Dermis blood vessel endothelial cell (primary cell): ENCODE results near the gene RHCE. TPM values are rescaled to one million over a fixed set of nuclear protein-coding genes. Genes with fewer than 3 reads are reported as not detected.
"Not testable (repeated sequence)": the region's sequence is repeated elsewhere in the genome, so short reads cannot be mapped to it uniquely, and the experiment has no call there.

Experiments used
- DNase-seq: peaks from one replicate; pipeline ENCODE4 v3.0.0; 2010
- total RNA-seq: library from RNA; depleted of rRNA; stranded (reverse); fragments of >200 nt; gene quantifications from 2 replicates; pipeline ENCODE4 v1.2.3, GENCODE V29; 2014

Gene RHCE
- total RNA-seq, result 0.34 and 0.93 TPM in 2 replicates

DNA sequence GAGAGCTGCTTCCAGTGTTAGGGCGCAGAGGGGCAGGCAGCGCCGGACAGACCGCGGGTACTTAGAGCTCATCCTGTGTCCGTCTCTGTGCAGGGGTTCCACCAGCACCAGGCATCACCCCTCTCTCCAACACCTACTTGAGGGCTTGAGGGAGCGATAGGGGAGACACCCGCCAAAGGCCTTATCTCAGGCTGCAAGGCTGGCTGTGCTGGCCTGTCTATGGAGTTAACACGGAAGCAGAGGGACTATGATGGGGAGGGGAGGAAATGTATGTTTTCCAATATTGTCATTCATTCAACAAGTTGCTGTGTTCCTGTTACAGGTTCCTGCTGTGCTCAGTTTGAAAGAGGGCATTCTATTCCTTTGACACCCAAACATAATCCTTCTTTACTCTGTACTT lies at the start of gene RHCE:
TSS of gene RHCE (minus strand) at position 111 of the 400 bp plus-strand sequence. CDS start at position 72, 39 bp downstream.
- DNase-seq, result not testable (repeated sequence)

DNA sequence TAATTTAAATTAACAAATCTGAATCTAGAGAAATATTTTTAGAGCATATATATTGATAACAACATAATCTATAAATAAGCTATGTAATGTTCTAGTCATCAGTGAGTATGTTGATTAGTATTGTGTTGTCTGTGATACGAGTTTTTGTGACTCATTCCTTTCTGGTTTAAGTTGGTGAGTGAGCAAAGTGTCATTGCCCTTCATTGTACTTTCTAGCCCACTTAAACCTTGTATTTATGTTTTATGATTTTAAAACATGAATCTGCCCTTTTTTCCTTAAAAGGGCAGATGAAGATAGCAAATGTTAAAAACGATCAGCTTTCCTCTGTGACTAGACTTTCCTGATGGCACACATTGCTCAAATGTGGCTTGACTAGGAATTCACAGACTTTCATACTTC lies 48.6 kb upstream of the RHCE start:
- peak; percentile 81 for DNase-seq

DNA sequence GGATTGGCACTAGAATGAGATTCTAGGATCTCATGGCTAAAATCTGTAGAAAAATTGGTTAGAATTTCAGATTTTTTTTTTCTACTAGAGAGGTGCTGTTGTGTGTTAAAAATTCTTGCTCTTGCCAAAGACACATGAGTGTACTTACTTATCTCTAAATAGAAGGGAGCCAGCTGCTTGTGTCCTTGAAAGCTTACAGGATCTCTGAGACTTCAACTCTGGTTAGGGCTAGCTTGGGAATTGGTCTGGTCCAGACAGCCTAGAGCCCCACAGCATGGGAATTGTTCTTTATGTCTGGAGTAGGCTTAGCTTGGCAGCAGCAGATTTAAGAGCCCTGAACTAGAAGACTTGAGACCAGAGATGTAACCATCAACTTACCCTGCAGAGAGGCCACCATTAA lies 47.4 kb upstream of the RHCE start:
- no peak for DNase-seq

DNA sequence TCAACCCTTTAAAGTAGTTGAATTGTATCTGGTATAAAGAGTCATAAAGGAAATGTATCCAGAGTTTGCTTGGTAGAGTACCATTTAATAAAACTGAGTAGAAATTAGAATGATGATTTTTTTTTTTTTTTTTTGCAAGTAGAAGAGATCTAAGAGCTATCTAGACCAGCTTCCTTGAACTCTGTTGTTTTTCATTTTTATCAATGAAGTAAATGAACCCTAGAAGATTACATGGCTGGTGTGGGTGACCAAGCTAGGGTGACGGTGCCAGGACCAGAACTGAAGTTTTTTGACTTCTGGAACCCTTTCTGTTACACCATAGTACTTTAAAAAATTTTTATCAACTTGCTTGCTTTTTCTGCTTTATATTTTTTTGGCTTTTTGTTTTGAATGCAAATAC lies 47.0 kb upstream of the RHCE start:
- no peak for DNase-seq

DNA sequence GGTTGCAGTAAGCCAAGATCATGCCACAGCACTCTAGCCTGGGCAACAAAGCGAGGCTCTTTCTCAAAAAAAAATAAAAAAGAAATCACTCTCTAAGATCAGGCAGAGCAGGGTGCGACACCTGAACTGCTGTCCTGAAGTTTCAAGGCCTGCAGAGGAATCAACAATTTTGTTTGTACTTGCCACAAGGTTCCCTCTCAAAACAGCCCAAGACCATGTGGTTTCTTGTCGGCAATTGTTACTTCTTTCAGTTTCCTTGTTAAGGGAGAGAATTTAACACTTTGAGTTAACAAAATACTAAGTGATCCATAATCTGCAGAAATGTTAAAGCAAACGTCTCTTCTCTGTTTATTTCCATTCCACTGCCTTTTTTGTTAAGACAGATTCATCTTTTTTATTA lies 46.6 kb upstream of the RHCE start:
- DNase-seq, result no peak

DNA sequence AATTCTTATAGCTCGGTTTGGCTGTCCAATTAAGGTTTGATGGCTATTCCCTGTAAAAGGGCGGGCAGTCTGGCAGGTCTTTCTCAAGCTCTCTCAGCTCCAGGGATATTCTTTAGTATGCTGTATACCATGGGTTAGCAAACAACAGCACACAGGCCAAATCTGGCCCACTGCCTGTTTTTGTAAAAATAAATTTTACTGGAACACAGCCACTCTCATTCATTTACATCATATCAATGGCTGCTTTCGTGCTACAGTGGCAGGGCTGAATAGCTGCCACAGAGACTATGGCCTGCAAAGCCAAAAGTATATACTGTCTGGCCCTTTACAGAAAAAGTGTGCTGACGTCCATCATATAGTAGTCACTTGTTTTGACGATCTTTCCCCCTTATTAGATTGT lies 42.1 kb upstream of the RHCE start:
- no peak for DNase-seq

DNA sequence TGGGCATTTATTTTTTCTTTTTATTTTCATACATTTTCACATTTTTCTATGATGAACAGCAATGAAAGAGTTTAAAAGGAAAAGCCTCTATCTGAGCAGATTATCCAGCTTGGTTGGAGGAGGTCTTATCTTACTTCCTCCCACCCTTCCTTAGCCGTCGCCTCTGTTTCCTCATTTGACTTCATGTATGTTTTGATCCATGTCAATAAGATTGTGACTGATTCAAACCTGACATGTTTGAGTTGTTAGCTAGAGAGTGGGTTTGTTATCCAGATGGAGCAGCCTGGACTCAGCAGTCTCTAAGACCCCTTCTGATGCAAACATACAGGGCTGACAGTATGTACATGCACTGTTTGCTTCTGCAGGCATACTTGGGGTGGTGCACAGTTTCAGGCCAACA lies 41.2 kb upstream of the RHCE start:
- peak; percentile 66 for DNase-seq

DNA sequence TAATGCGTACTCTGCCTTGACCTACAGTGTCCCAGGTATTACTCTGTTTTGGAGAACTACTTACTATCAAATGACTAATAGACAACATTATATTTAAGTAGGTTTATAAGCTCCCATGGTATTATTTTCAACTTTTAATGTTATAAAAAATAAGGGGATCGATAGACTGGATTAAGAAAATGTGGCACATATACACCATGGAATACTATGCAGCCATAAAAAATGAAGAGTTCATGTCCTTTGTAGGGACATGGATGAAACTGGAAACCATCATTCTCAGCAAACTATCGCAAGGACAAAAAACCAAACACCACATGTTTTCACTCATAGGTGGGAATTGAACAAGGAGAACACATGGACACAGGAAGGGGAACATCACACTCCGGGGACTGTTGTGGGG lies 40.2 kb upstream of the RHCE start:
- DNase-seq, result not testable (repeated sequence)

DNA sequence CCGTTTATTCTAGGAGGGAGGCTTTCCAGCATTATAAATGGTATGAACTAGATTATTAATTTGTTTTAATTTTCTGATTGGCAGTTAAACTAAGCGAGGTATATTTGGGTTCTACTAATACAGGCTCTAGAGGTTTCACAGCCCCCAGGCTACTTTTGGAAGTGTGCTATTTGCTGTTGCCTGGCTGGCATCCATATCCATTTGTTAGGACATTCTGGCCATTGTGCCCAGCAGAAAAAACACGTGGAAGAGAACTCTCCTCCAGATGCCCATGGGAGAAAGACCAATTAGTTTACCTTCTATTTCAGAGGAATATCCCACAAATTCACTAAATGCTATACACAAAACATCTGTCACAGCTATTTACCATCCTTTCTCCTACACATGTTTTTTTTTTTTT lies 39.4 kb upstream of the RHCE start:
- no peak for DNase-seq

DNA sequence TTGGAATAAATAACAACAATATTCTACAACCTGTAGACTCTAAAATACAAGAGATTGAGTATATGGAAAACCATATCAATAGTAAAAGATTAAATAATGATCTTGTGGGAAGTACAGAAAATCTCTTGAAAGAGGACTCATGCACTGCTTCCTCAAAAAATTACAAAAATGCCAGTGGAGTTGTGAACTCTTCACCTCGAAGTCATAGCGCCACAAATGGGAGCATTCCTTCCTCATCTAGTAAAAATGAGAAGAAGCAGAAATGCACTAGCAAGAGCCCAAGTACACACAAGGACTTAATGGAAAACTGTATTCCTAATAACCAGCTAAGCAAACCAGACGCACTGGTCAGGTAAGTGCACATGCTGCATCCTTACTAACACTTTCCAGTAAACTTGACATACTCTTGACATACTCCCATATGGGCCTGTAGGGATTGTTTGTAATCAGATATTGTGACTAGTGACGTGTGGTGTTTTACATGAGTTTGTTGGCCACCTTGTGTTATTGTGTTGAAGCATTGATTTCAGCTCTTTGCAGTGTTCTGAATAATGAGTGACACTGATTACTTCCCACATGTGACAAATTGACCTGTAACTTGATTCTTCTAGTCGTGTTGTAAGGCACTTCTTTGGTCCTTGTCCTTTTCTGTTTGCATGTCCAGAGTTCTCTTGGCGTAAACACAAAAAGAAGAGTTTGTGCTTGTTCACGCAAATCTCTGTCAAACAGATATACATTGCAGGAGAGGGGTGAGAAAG lies 38.1 kb upstream of the RHCE start:
- no peak for DNase-seq

DNA sequence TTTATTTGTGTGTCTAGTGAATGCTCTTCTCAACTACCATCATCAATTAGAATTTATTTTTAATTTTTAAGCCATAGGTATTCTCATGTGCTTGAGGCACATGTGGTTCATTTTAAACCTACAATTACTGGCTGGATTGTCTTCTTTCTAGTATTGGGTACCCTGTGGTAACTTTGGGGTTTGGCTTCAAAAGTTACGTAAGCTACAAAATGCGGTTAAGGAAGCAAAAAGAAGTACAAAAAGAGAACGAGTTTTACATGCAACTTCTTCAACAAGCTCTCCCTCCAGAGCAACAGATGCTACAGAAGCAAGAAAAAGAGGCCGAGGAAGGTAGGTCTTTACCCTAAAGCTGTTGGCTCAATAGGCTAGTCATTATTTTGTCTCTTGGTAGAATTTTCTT lies 35.9 kb upstream of the RHCE start:
- DNase-seq, result no peak

DNA sequence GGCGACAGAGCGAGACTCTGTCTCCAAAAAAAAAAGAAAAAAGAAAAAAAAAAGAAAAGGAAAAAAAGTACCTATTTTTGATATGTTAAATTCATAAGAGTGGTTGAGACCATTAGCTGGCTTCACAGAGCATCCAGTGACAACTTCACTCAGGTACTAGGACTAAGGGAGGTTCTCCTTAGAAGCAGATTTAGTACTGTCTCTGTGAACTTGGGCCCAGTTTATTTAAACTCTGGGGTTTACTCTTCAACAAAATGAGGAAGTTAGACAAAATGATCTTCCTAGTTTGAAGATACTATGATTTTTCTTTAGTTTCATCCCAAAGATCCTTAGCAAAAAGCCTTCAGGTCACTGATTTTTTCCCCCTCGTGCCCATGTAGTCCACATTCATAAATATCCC lies 31.3 kb upstream of the RHCE start:
- DNase-seq, result no peak

DNA sequence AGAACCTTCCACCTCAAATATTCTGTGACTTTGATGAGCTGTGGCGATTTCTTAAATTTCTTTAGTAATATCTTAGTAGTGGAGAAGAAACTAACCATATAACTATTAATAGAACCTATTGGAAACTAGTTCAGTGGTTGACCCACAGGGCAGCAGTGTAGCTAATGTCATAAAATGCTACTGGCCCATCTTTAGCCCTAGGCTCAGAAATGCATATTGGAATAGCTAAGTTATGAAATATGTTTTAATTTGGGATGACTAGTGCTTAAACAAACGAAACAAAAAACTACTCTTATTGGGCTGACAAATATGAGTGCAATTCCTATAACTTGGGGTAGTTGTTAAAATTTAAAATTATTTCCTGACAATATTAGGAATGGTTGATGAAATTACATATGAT lies 30.3 kb upstream of the RHCE start:
- no peak for DNase-seq

DNA sequence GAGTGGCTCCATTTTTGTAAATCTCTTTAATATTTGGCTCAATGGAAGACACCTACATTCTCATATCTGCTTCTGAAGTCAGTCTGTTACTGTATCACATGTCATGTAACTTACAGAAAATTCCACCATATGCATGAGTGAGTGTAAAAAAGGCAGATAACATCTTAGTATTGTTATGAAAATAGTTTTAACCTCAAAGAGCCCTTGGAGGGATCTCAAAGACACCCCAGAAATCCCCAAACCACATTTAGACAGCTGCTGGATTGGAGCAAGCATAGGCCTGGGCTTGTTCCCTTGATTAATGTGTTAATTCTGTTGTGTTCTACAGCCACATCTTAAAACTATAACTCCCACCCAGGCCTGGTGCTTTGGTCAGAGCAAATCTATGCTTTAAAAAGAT lies 26.9 kb upstream of the RHCE start:
- no peak for DNase-seq

DNA sequence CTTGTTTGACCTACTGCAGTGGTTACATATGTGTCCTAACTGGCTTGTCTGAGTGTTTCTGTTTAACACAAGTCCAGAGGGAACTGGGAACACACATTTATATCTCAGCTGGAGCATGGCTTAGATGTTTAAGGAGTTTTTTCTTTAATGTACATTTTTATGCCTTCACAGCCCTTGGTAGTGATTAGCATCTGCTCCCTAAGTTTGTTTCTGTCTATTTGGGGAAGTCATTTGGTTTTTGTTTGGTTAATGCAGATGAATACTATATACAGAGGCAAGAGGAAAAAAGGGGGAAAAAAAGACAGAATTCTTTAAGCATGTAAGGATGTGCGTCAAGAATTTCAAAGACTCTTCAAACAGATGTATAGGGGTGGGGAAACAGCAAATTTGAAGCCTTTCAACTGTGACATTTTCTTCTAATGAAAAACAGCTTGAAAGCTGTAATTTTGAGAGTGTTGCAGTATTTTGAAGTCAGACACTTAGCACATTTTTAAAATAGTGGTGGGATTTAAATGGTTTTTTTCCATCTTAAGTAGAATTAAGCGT lies 25.4 kb upstream of the RHCE start:
- no peak for DNase-seq

DNA sequence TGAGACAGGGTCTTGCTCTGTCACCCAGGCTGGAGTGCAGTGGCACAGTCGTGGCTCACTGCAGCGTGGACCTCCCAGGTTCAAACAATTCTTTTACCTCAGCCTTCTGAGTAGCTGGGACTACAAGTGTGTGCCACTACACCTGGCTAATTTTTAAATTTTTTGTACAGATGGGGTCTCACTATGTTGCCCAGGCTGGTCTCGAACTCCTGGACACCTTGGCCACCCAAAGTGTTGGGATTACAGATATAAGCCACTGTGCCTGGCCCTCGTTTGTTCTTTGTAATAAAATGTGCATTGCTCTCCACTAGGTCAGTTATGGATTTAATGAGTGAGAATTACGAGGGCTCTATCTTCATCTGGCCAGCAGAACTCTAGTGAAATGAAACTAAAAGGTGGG lies 24.0 kb upstream of the RHCE start:
- not testable (repeated sequence) for DNase-seq

DNA sequence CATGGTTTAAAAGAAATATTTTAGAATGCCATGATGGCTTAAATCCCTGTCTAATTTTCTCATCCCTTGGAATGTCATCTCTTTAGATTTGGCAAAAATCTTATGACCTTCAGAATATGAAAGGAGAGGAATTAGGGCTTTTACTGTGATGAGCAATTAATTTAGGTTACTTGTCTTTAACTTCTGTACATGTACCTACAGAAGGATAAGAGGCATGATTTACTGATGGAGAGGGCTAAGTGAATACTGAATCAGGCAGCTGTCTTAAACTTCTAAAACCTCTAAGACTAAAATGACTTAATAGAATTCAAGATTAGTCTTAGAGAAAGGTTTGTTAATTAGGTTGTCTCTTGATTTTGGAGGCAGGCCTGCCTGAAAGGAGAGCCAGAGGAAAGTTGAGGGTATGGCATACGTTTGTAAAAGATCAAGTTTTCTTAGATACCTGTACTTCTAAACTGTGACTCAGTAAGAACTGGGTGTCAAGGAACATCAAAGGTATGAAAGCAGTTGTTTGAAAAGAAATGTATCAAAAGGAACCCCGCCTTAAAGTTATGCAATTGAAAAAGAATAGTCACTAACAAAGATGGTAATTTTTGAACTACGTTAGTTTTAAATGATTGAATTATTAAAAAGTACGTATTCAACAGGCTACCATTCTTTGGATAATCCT lies 22.5 kb upstream of the RHCE start:
- no peak for DNase-seq

DNA sequence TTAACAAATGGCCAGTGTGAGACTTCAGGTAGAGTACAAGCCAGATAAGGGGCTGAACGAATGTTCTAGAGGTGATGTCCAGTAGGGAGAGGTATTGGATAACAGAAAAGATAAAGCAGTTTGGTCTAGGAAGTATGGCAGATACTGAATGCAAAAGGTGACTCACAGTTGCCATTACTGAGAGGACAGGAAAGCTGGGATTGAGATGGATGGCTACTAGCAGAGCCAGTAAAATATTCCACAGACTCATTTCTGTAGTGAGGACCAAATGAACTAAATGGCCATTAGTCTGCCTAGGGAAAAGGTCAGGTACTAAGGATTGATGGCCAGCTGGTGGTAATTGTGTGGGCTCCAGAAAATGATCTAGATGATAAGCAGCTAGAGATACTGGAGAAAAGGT lies 21.6 kb upstream of the RHCE start:
- peak; percentile 86 for DNase-seq

DNA sequence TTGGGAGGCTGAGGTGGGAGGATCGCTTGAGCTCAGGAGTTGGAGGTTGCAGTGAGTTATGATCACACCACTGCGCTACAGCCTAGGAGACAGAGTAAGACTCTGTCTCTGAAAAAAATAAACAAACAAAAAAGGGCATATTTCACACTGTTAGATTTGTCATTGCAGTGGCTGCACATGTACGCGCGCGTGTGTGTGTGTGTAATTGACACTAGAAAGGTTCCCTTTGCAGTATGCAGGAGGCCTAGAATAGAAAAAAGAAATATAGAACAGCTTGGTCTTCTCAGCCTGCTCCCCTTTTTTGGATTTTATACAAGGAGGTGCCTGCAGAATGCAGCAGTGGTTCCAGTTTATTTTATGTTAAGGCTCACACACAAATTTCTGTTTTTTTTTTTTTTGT lies 18.7 kb upstream of the RHCE start:
- DNase-seq, result no peak

DNA sequence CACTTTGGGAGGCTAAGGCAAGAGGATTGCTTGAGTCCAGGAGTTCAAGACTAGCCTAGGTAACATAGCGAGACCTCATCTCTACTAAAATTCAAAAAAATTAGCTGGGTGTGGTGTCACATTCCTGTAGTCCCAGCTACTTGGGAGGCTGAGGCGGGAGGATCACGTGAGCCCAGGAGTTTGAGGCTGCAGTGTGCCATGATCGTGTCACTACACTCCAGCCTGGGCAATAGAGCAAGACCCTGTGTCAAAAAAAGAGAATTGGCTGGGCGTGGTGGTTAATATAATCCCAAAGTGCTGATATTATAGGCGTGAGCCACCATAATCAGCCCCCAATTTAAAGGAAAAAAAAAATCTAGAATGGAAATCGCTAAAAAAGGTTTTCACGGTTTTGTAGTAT lies 17.0 kb upstream of the RHCE start:
- no peak for DNase-seq

DNA sequence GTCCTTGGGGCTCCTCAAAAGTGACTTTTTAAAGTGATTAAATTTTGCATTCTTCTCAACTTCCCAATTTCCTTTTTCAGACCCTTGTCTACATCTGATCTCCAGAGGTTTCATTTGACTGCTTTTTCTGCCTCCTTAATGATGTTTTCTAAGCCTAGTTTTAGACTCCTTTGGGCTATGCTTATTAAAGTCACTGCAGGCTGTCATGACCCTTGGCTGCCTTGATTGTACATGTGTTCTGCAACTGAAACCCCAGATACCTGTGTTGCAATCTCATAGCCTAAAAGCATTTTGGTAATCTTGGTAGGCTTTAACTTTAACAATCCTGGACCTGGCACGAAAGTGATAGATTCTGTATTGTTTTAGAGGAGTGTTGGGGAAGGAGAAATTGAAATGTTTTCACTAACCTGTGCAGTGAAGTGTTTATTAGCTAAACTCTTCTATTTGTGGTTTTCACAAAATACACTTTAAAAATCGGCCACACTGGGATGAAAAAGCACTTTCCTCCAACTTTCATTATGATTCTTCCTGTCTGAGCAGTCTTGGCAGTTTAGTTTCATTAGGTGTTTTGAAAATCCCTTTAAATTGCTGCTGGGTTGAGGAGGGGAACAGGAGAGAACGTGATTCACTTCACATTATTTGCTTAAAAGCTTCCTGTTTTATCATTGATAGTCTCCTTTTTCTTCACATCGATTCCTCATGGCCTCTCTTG lies 14.9 kb upstream of the RHCE start:
- DNase-seq, result no peak

DNA sequence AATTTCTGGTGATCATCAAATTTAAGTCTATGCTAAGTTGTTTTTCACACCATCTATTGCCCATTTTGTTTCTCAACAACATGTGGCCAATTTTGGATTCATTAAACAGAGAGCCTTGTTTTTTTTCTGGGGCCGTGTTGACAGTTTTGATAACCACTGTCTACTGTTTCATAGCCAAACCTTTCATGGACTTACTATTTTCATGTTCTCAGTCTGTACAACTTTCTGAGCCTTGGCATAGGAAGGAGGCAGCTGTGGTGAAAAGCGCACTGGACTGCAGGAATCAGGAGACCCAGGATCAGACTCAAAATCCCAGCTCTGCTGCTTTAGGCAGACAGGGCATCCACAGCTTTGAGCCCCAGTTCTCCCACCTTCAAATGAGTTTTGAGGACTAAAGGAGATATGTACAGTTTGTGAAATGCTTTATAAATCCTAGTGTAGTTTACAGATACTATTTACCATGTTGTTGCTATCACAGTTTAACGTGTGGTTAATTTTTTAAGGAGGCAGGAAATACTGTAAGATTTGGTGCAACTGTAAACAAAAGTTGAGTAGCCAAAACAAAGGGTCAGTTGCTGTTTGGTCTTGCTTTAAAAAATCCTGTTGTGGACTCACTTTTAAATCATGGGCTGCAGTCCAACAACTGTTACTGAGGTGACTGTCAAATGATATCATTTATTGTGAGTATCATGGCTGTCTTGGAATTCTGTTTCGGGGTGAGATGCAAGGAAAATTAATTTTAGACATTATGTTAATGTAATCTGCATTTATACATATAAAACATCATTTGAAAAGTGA lies 13.0 kb upstream of the RHCE start:
- no peak for DNase-seq
